OCI-LY7 (cell line): Measurements from ENCODE around the gene NAA10. TPM values are rescaled to one million over a fixed set of nuclear protein-coding genes. Genes with fewer than 3 reads are reported as not detected.

ENCODE experiments used
- BruUV-seq: library from RNA; stranded (reverse); fragments of 400-500 nt; replicated peaks from 2 replicates; lab custom pipeline; 2021; lab: Mats Ljungman, UMichigan
- CTCF ChIA-PET: fragments of 300-600 bp; sonication (Branson Sonifier 250); formaldehyde crosslinking; loops from one replicate; lab custom pipeline; 2022; ENCODE audit warnings: antibody characterized with exemption; ENCODE audit not compliant: unreplicated experiment; lab: Charles Lee
- POLR2A ChIA-PET: fragments of 300-600 bp; sonication (Branson Sonifier 250); formaldehyde crosslinking; loops from one replicate; lab custom pipeline; 2022; ENCODE audit warnings: antibody characterized with exemption; lab: Charles Lee
- DNase-seq: peaks from one replicate; pipeline ENCODE4 v3.0.0-alpha.2; 2015; ENCODE audit warnings: low spot score
- H2AFZ ChIP-seq: fragments of 200-600 bp; sonication (generic), shearing (Covaris generic); 2 replicates; pipeline ENCODE4 v1.6.1; 2014; ENCODE audit warnings: mild to moderate bottlenecking, antibody characterized with exemption, low read length, moderate library complexity
- H3K27ac ChIP-seq: fragments of 200-600 bp; sonication (generic); 2 replicates; pipeline ENCODE4 v1.5.1; 2014; ENCODE audit warnings: mixed run types, low read depth, mild to moderate bottlenecking, moderate library complexity, low read length, inconsistent platforms; ENCODE audit not compliant: poor library complexity, severe bottlenecking
- H3K36me3 ChIP-seq: fragments of 200-600 bp; sonication (generic); 2 replicates; pipeline ENCODE4 v1.6.1; 2014; ENCODE audit warnings: mild to moderate bottlenecking, antibody characterized with exemption, low read length, moderate library complexity, mixed read lengths; ENCODE audit not compliant: insufficient read depth
- H3K4me1 ChIP-seq: fragments of 200-600 bp; sonication (generic); 2 replicates; pipeline ENCODE4 v1.5.1; 2014; ENCODE audit warnings: mild to moderate bottlenecking, low read length; ENCODE audit not compliant: insufficient read depth, poor library complexity, severe bottlenecking
- H3K4me2 ChIP-seq: fragments of 200-600 bp; sonication (generic); 2 replicates; pipeline ENCODE4 v1.6.1; 2014; ENCODE audit warnings: mild to moderate bottlenecking, low read length
- H3K4me3 ChIP-seq: fragments of 200-600 bp; sonication (generic); 2 replicates; pipeline ENCODE4 v1.5.1; 2014; ENCODE audit warnings: mild to moderate bottlenecking, low read depth, low read length; ENCODE audit not compliant: poor library complexity, severe bottlenecking
- H3K79me2 ChIP-seq: fragments of 200-600 bp; sonication (generic); 2 replicates; pipeline ENCODE4 v1.6.1; 2016; ENCODE audit warnings: low read depth, mild to moderate bottlenecking, low read length, moderate library complexity, mixed read lengths; ENCODE audit not compliant: insufficient read depth
- H3K9me2 ChIP-seq: fragments of 200-600 bp; sonication (generic); 2 replicates; pipeline ENCODE4 v1.6.1; 2016; ENCODE audit warnings: mild to moderate bottlenecking, low read length, mixed read lengths; ENCODE audit not compliant: insufficient read depth
- H3K9me3 ChIP-seq: fragments of 200-600 bp; sonication (generic); 2 replicates; pipeline ENCODE4 v1.6.1; 2014; ENCODE audit warnings: mild to moderate bottlenecking, mixed run types, low read length, mixed read lengths
- H4K20me1 ChIP-seq: fragments of 200-600 bp; sonication (generic); 2 replicates; pipeline ENCODE4 v1.6.1; 2014; ENCODE audit warnings: mild to moderate bottlenecking, antibody characterized with exemption, low read length, moderate library complexity, mixed read lengths; ENCODE audit not compliant: insufficient read depth
- EZH2phosphoT487 ChIP-seq: fragments of 200-600 bp; sonication (generic); IDR thresholded peaks from 2 replicates; pipeline ENCODE4 v1.6.1; 2018; ENCODE audit warnings: low read depth, borderline replicate concordance, mild to moderate bottlenecking, mixed run types, antibody characterized with exemption, low read length, moderate library complexity, mixed read lengths
- intact Hi-C: fragments of 100-400 bp; cut with micrococcal nuclease; formaldehyde crosslinking; loops from one replicate; pipeline ENCODE4 v1.10.0; 2022; ENCODE audit not compliant: unreplicated experiment
- total RNA-seq, 2 experiments: library from RNA; depleted of rRNA in 1 of 2; stranded (reverse); fragments of >200 nt in 1 of 2; shearing (Covaris generic) in 1 of 2; gene quantifications; 2 replicates each; pipeline ENCODE4 v1.2.3, GENCODE V29; 2014 to 2022
- TF ChIP-seq, protein P1 (sequence below): fragments of 200-600 bp; sonication (generic); conservative IDR thresholded peaks from 2 replicates; pipeline ENCODE4 v1.5.1; 2014; ENCODE audit warnings: mild to moderate bottlenecking, antibody characterized with exemption, low read length, moderate library complexity, mixed read lengths

The NAA10 gene
- total RNA-seq, 2 experiments from 2014 or later: 82.7 to 105 TPM

DNA sequence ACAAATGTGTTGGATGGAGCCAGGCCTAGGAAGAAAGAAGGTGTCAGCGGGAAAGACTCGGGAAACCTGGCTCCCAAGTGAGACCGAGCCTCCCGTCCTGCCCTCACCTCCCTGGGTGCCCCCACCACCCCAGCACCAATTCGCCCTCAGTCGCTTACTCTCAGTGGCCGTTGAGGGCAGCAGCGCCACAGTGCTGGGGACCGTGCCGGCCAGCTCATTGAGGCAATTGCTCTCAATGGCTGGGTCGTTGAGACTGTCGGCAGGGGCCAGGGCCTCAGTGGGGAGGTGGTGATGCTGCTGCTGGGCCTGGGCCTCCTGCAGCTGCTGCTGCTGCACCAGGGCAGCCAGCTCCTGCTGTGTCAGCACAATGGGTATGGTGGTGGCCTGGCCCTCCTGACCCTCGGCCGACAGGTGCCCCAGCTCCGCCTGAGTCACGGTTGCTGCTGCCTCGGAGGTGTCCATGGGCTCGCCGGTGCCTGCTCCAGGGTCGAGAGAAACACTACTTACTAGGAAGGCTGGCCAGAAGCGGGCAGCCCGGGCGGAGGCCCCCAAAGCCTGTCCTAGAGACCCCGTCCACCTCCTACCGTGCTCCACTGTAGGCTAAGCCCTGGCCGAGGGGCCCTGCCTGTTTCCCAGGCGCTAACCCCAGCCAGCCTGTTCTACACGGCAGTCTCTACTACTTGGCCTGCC, 17.0 kb upstream of the NAA10 start:
- intact Hi-C loops: loop anchor here (1.0 kb wide), 1 partner anchor 28 kb away; no protein-coding TSS in a partner anchor
- Histone ChIP-seq H3K9me2 (no peaks in the 10 kb centered on the region), H3K4me2 (no peak overlapping the region), H3K79me2 (no peaks in the 10 kb centered on the region), H3K4me3 (no peak overlapping the region), H3K36me3 (peaks cover 94% of the 10 kb centered on the region), H3K9me3 (no peaks in the 10 kb centered on the region), H3K4me1 (peaks cover 4% of the 10 kb centered on the region), H4K20me1 (no peaks in the 10 kb centered on the region), H3K27ac (no peak overlapping the region), H2AFZ (no peak overlapping the region)
- ChIA-PET CTCF (no interaction called here), POLR2A (interaction anchor here (0.5 kb wide), 1 partner anchor 577 kb away, joined by 3 read pairs; no protein-coding TSS in a partner anchor)
- DNase-seq: no peak
- no TSS peak for BruUV-seq
- no peak for TF ChIP-seq EZH2phosphoT487
- TF ChIP-seq, protein P1, sequence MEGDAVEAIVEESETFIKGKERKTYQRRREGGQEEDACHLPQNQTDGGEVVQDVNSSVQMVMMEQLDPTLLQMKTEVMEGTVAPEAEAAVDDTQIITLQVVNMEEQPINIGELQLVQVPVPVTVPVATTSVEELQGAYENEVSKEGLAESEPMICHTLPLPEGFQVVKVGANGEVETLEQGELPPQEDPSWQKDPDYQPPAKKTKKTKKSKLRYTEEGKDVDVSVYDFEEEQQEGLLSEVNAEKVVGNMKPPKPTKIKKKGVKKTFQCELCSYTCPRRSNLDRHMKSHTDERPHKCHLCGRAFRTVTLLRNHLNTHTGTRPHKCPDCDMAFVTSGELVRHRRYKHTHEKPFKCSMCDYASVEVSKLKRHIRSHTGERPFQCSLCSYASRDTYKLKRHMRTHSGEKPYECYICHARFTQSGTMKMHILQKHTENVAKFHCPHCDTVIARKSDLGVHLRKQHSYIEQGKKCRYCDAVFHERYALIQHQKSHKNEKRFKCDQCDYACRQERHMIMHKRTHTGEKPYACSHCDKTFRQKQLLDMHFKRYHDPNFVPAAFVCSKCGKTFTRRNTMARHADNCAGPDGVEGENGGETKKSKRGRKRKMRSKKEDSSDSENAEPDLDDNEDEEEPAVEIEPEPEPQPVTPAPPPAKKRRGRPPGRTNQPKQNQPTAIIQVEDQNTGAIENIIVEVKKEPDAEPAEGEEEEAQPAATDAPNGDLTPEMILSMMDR: no peak

DNA sequence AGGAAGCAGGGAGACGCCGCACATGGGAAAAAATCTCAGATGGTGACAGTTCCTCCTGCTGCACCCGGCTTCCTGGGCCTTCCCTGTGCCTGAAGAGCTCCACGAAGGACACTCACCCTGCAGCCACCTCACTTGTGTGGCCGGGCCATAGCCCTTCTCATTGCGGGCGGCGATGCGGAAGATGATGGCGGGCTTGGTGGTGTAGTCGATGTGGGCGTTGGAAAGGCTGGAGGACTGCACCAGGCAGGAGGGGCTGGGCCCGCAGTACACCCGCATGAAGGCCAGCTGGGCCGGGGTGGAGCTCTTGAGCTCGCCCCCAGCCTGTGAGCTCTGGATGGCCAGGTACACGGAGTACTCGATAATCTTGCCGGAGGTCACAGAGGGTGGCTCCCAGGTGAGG, 15.3 kb upstream of the NAA10 start:
- H3K27ac ChIP-seq: no peak overlapping the region
- no peaks in the 10 kb centered on the region for H3K9me3 ChIP-seq
- H3K4me3 ChIP-seq: no peak overlapping the region
- intact Hi-C loops: no loop called here
- no peak for TF ChIP-seq EZH2phosphoT487
- TF ChIP-seq, protein P1: no peak
- H4K20me1 ChIP-seq: no peaks in the 10 kb centered on the region
- POLR2A ChIA-PET: no interaction called here
- BruUV-seq: no TSS peak
- DNase-seq: no peak
- H3K9me2 ChIP-seq: no peaks in the 10 kb centered on the region
- CTCF ChIA-PET: no interaction called here
- H3K4me2 ChIP-seq: no peak overlapping the region
- H3K79me2 ChIP-seq: no peaks in the 10 kb centered on the region
- H2AFZ ChIP-seq: no peak overlapping the region
- H3K4me1 ChIP-seq: peaks cover 5% of the 10 kb centered on the region
- H3K36me3 ChIP-seq: peaks cover 87% of the 10 kb centered on the region
